ENCODE measurements around the gene SEC23A. TPM values are rescaled to one million over a fixed set of nuclear protein-coding genes. Genes with fewer than 3 reads are reported as not detected.

Gene SEC23A
- total RNA-seq, 1 donor from 2014 or later = 56.7 TPM

GRCh38 chr14:38982837-38983236 lies 120.2 kb downstream of the SEC23A start:
- no peak for ATAC-seq
- no peak for DNase-seq
- no peaks in the 10 kb centered on the region for H3K4me1 ChIP-seq
- no peaks in the 10 kb centered on the region for H3K9me3 ChIP-seq
- no peaks in the 10 kb centered on the region for H3K27me3 ChIP-seq (ENCODE audit: low read depth)
- no peak overlapping the region for H3K27ac ChIP-seq
- TF ChIP-seq CTCF (IDR thresholded peaks at IDR 0.05) = no peak
- no peak overlapping the region for H3K4me3 ChIP-seq
- H3K36me3 ChIP-seq = no peaks in the 10 kb centered on the region
- intact Hi-C loops (cut with DNase I) = no loop called here

- Histone ChIP-seq H3K4me3 (no peak overlapping the region), H3K9me3 (no peaks in the 10 kb centered on the region), H3K4me1 (no peaks in the 10 kb centered on the region), H3K27me3 (ENCODE audit: low read depth) (no peaks in the 10 kb centered on the region), H3K36me3 (no peaks in the 10 kb centered on the region), H3K27ac (no peak overlapping the region)
- no peak for TF ChIP-seq CTCF (IDR thresholded peaks at IDR 0.05)
- ATAC-seq (no peak), DNase-seq (no peak)
- intact Hi-C loops (cut with DNase I) = no loop called here
Measured at GRCh38 chr14:38982278-38982677, 120.8 kb downstream of the SEC23A start.

Other genes with a start within 250 kb of the SEC23A start
- gene GEMIN2, start 11.1 kb upstream of the SEC23A start, total RNA-seq = 8.4 TPM
- 23.9 TPM for gene TRAPPC6B, start 67.1 kb upstream of the SEC23A start, total RNA-seq
- gene PNN, start 72.0 kb upstream of the SEC23A start, total RNA-seq = 42.9 TPM
- gene MIA2, start 130.7 kb upstream of the SEC23A start, total RNA-seq = 34.2 TPM